Thyroid gland (tissue), 4 donors: ENCODE data around the gene SCN8A. TPM values are rescaled to one million over a fixed set of nuclear protein-coding genes. Genes with fewer than 3 reads are reported as not detected.

Experiments
- DNase-seq, 2 donors: peaks; one replicate each; pipeline ENCODE4 v3.0.0-alpha.2; 2019
- H3K27ac ChIP-seq, 3 donors: fragments of 200-600 bp; sonication (generic); 1 replicate in 2 of 3; 2 replicates in 1 of 3; pipeline ENCODE4 v1.5.1; 2016 to 2019; ENCODE audit warnings: mild to moderate bottlenecking in 1 of 3, moderate library complexity in 1 of 3
- H3K27me3 ChIP-seq: fragments of 200-600 bp; sonication (generic); one replicate; pipeline ENCODE4 v1.5.1; 2019
- H3K36me3 ChIP-seq, 2 donors: fragments of 200-600 bp; sonication (generic); one replicate each; pipeline ENCODE4 v1.5.1; 2016 to 2019
- H3K4me1 ChIP-seq, 2 donors: fragments of 200-600 bp; sonication (generic); one replicate each; pipeline ENCODE4 v1.5.1; 2017 to 2019
- H3K4me3 ChIP-seq, 3 donors: fragments of 200-600 bp; sonication (generic); replicated peaks in 1 of 3; 1 replicate in 2 of 3; 2 replicates in 1 of 3; pipeline ENCODE4 v1.5.1; 2016; ENCODE audit warnings: mild to moderate bottlenecking in 1 of 3
- H3K9me3 ChIP-seq: fragments of 200-600 bp; sonication (generic); one replicate; pipeline ENCODE4 v1.5.1; 2017
- CTCF ChIP-seq, 6 experiments: fragments of 200-600 bp in 3 of 6; fragments of 450-650 bp in 3 of 6; sonication (generic) in 3 of 6; IDR thresholded peaks; one replicate each; pipeline ENCODE4 v1.5.1; 2016 to 2019; ENCODE audit warnings: antibody characterized with exemption in 6 of 6, mild to moderate bottlenecking in 2 of 6, inconsistent platforms in 1 of 6, moderate library complexity in 1 of 6
- POLR2A ChIP-seq, 2 donors: fragments of 450-650 bp; IDR thresholded peaks; one replicate each; pipeline ENCODE4 v1.6.1; 2017; ENCODE audit warnings: antibody characterized with exemption in 2 of 2, mild to moderate bottlenecking in 2 of 2, moderate library complexity in 1 of 2
- WGBS, 2 donors: methylation state at CpG; one replicate each; pipeline ENCODE4 v1.1.5; 2017; 5-methylcytosine and 5-hydroxymethylcytosine counted together
- intact Hi-C: fragments of 100-400 bp; cut with DNase I; formaldehyde crosslinking; loops from one replicate; pipeline ENCODE4 v1.15.1; 2023
- total RNA-seq, 4 donors: library from RNA; depleted of rRNA; stranded (reverse); fragments of >200 nt; gene quantifications; one replicate each; pipeline ENCODE4 v1.2.3, GENCODE V29; 2016

Gene SCN8A
- total RNA-seq, 4 donors from 2014 or later = 0.89 to 3.7 (median 1.3) TPM

- Histone ChIP-seq H3K27ac (peak overlapping the region; percentile 47 to 70 (median 60)), H3K27me3 (no peaks in the 10 kb centered on the region), H3K36me3 (no peaks in the 10 kb centered on the region), H3K4me1 (peaks cover 3 to 13% of the 10 kb centered on the region in 2 donors), H3K4me3 (no peak overlapping the region), H3K9me3 (no peaks in the 10 kb centered on the region)
- no peak for TF ChIP-seq CTCF (IDR thresholded peaks at IDR 0.05)
- TF ChIP-seq POLR2A (IDR thresholded peaks at IDR 0.05) = peak in 1 of 2 donors; percentile 69
- DNase-seq = peak; percentile 89 to 91
- WGBS, 2 donors = 30 to 39% methylated on average over 2 of the region's 2 CpGs
- intact Hi-C loops = no loop called here
These were observed 161.3 kb downstream of the SCN8A start for GRCh38 chr12:51752234-51752889.

- no peaks in the 10 kb centered on the region for H3K27me3 ChIP-seq
- H3K36me3 ChIP-seq = no peaks in the 10 kb centered on the region
- intact Hi-C loops = no loop called here
- no peak overlapping the region for H3K4me3 ChIP-seq
- H3K4me1 ChIP-seq = peaks cover 3 to 13% of the 10 kb centered on the region in 2 donors
- no peak overlapping the region for H3K27ac ChIP-seq
- no peaks in the 10 kb centered on the region for H3K9me3 ChIP-seq
- DNase-seq = no peak
- TF ChIP-seq CTCF (IDR thresholded peaks at IDR 0.05) = no peak
- no peak for TF ChIP-seq POLR2A (IDR thresholded peaks at IDR 0.05)
These were observed 163.1 kb downstream of the SCN8A start for GRCh38 chr12:51753980-51754675.

GRCh38 chr12:51755251-51755650 is 164.2 kb downstream of the SCN8A start:
- intact Hi-C loops = no loop called here
- H3K4me3 ChIP-seq = no peak overlapping the region
- H3K36me3 ChIP-seq = no peaks in the 10 kb centered on the region
- H3K27me3 ChIP-seq = no peaks in the 10 kb centered on the region
- peaks cover 3 to 13% of the 10 kb centered on the region in 2 donors for H3K4me1 ChIP-seq
- DNase-seq = no peak
- H3K27ac ChIP-seq = no peak overlapping the region
- whole genome bisulfite sequencing, 2 donors = 93 to 95% methylated on average over 2 of the region's 2 CpGs
- TF ChIP-seq POLR2A (IDR thresholded peaks at IDR 0.05) (no peak), CTCF (IDR thresholded peaks at IDR 0.05) (no peak)
- H3K9me3 ChIP-seq = no peaks in the 10 kb centered on the region

GRCh38 chr12:51759175-51759574 is 168.1 kb downstream of the SCN8A start:
- Histone ChIP-seq H3K9me3 (no peaks in the 10 kb centered on the region), H3K27me3 (no peaks in the 10 kb centered on the region), H3K36me3 (no peaks in the 10 kb centered on the region), H3K27ac (no peak overlapping the region), H3K4me1 (no peaks in the 10 kb centered on the region), H3K4me3 (no peak overlapping the region)
- no peak for TF ChIP-seq POLR2A (IDR thresholded peaks at IDR 0.05)
- TF ChIP-seq CTCF (IDR thresholded peaks at IDR 0.05) = no peak
- DNase-seq = no peak
- intact Hi-C loops = no loop called here

GRCh38 chr12:51759695-51760094 is 168.7 kb downstream of the SCN8A start:
- DNase-seq = no peak
- no peaks in the 10 kb centered on the region for H3K9me3 ChIP-seq
- H3K4me3 ChIP-seq = no peak overlapping the region
- H3K27ac ChIP-seq = no peak overlapping the region
- intact Hi-C loops = no loop called here
- H3K36me3 ChIP-seq = no peaks in the 10 kb centered on the region
- H3K27me3 ChIP-seq = no peaks in the 10 kb centered on the region
- no peak for TF ChIP-seq CTCF (IDR thresholded peaks at IDR 0.05)
- H3K4me1 ChIP-seq = no peaks in the 10 kb centered on the region
